NCI-H1694 treated with DMSO at 0.1 percent for 48 hours (cell line): Measurements from ENCODE around the gene RAD54L.
"Not testable (repeated sequence)": the region's sequence is repeated elsewhere in the genome, so short reads cannot be mapped to it uniquely, and the experiment has no call there.

Experiments
- DNase-seq: peaks from one replicate; lab custom pipeline; 2025; lab: John Stamatoyannopoulos, UW

Gene RAD54L

DNA sequence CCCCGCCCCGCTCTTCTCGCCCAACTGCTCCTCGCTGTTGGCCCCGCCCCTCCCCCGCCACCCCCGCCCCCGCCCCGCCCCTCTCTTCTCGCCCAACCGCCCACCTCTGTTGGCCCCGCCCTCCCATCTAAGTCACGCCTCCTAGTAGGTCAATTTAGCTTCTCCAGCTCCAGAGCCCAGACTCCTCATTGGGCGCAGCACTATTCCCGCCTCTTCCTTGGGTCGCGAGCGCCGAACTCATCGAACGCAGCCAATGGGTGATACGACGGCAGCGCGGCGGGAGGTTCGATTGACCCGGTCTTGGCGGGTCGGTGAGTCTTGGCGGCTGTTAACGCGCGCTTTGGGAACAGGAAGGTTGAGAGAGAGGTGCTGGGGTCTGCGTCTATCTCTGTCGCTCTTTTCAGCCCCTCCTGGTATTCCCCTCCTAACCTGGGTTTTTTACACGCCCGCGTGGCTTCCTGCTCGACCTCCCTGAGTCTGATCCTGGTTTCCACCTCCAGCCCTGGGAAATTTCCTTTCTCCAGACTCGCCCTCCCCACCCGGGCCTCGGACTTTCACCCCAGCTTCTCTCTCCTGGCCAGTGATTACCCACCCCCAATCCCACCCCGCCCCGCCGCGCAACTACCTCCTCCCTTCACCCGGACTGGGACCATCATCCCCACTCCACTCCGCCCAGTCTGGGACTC, at the start of gene RAD54L:
RAD54L (plus strand) TSS at position 328 of the 686 bp plus-strand sequence. CDS start 643 bp downstream, outside the sequence.
- peak; percentile 98 for DNase-seq

DNA sequence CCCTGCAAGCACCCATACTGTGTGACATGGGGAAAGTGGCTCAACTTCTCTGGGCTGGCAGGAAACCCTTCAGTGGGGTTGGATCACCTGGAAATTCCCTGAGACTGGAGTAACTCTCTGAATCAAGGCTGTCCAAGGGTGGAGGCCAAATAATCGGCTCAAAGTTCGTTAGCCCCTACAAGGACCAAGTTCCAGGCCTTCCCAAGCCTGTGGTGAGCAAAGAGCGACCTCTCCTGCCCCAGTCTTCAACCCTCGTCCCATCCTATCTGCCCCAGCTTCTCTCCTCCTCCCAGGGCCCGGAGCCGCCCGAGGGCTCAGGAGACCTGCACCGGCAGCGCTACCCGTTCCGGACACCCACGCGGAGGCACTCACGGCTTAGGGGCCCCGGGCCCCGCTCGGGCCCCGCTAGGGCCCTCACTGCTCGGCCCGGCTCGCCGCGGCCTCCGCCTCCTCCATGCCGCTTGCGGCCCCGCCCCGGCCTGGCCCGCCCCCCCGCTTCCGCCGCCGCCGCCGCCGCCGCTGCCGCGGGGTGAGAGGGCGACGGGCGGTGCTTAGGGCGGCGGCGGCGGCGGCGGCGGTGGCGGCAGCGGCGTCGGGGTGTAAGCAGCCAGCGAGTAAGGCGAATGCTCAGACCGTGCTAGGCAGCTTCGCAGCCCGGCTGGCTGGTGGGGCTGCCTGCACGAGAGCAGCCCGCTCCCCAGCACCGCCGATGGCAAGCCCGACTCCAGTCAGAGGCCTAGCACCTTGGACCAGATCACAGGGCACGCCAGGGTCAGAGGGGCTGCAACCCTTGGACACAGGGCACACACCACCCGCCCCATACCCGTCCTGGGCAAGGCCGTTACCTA, 49.4 kb upstream of the RAD54L start, which contains the start of gene POMGNT1:
POMGNT1 (minus strand) TSS at position 471 of the 848 bp plus-strand sequence. CDS start 613 bp downstream, outside the sequence.
- peak; percentile 31 for DNase-seq

DNA sequence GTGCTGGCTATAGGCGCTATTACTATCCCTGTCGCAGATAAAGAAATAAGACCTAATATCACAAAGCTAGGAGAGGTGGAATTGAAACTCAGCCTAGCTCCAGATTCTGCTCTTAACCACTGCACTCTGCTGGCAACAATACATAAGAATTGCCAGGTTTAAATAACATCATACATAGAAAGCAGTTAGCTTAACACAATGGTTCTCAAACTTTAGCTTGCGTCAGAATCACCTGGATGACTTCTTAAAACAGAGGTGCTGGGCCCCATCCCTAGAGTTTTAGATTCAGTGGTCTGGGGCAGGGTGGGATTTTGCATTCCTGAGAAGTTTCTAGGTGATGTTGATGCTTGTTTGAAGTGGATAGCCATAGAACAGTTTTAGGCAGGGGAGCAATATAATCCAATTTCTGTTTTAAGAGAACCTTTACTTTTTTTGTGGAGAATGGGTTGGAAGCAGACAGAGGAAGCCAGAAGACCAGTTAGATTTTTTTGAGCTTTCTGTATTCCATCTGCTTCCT, 48.3 kb upstream of the RAD54L start:
- no peak for DNase-seq

DNA sequence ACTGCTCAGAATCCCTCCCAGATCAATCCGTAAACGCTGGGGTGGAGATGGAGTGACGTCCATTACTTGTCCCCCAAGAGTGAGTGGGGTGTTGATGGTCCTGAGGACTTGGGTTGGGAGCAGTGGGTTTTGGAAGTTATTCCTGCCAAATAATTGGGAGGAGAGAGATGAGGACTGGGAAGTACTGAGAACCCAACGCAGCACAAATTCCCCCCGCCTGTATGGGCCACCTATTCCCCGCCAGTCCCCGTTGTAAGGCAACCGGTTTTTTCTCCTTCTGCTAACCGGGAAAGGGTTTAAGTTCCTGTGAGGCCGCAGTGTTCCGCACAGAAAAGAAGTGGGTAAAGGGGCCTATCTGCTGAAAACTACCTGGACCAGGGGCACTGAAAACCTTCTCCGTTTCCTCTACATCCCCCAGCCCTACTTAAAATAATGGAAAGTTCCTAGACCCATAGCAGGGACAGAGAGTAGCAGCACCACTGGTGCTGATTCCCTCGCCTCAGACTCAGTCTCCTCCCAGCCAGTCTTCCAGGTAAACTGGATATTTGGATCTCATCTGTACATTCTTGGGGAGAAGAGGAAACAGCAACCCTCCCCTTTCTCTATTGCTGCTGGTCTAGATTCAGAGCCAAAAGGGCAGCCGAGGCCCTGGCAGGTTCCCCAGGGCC, 43.7 kb upstream of the RAD54L start:
- DNase-seq = no peak

DNA sequence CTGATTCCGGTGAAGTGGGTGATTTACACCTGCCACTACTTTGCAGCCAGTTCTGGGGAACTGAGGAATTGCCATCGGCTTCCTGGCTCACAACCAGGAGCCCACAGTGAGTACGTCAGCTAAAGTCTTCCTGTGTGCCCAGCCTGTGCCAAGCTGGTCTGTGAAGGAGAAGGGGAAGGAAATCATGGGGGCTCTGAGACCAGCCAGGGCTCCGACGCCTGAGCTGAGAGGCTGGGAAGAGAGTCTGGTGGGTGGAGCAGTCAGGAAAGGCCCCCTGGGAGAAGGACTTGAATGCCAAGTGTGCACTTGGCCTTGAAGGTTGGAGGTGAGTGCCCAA, 43.2 kb upstream of the RAD54L start:
- no peak for DNase-seq

DNA sequence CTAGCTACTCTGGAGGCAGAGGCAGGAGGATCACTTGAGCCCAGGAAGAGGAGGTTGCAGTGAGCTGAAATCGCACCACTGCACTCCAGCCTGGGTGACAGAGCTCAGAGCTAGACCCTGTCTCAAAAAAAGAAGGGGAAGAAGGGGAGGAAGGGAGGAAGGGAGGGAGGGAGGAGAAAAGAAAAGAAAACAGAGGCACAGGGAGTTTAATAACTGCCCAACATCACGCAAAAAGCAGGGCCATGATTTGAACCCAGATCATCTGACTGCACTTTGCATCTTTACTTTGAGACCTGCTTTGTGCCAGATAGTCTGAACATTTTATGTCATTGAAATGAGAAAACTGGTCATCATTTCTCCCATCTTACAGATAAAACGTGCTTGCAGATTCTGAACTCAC, 42.4 kb upstream of the RAD54L start:
- DNase-seq = no peak

DNA sequence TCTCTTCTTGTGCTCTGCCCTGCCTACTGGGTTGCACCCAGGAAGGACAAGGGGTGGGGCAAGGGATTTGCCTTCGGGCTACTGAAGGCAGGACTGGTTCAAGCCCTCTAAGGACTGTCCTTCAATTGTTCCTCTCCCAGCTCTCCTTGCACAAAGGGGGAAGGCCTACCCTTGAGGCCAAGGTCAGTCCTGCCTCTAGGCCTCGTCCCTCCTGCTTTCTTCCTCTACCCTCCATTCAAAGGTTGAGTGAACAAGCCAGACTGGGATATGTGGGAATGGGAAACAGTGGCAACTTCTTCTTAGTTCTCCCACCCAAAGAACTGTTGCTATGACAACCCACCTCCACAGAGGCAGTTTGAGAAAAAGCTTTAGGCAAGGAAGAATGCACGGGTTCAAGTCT, 41.8 kb upstream of the RAD54L start:
- no peak for DNase-seq

DNA sequence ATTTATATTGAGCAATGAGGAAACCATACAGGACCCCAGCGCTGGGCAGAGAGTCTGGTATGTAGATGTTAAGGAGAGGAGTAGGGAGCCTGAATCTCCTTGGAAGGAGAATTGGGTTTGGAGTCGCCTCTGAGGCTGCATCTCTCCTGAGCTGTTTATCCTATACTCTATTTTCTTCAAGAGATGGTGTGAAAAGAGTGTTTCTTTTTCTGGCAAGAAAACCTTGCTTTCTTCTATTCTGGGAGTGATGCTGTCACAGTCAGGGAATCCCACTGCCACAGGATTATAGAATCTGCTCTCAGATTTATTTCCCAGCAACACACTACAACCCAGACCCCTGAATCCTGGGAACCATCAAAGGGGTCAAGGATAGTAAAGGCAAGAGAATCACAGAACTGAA, 41.2 kb upstream of the RAD54L start:
- no peak for DNase-seq

DNA sequence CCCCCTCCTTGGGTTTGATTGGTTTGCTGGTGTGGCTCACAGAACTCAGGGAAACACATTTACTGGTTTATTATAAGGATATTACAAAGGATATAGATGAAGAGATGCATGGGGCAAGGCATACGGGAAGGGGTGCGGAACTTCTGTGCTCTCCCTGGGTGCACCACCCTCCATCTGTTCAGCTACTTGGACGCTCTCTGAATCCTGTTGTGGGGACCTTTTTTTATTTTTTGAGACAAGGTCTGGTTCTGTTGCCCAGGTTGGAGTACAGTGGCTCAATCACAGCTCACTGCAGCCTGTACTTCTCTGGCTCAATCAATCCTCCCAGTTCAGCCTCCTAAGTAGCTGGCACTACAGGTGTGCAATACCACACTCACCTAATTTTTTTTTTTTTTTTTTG, 37.0 kb upstream of the RAD54L start:
- DNase-seq = no peak

DNA sequence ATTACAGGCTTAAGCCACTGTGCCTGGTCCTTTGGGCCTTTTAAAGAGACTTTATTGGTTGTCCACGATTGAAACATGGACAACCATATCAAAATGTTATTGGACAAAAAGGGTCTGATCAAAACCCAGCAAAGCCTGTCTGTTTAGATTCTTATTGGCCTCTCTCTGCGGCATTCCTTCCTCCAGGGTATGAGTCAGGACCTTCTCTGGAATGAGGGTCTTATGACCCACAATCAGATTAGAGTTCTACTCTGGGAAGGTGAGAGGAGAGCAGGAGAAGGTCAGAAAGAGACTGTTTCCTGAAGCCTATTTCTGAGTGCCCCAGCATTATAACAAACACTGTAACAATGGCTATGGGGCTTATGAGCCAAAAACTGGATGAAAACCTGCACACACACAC, 36.5 kb upstream of the RAD54L start:
- DNase-seq = no peak

DNA sequence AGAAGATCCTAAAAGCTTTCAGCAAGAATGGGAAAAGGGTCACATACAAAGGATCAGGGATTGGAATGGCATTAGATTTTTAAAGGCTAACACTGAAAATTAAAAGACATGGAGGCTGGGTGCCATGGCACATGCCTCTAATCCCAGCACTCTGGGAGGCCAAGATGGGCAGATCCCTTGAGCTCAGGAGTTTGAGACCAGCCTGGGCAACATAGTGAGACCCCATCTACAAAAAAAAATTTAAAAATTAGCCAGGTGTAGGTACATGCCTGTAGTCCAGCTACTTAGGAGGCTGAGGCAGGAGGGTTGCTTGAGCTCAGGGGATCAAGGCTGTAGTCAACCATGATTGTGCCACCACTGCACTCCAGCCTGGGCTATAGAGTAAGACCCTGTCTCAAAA, 32.1 kb upstream of the RAD54L start:
- DNase-seq = no peak

DNA sequence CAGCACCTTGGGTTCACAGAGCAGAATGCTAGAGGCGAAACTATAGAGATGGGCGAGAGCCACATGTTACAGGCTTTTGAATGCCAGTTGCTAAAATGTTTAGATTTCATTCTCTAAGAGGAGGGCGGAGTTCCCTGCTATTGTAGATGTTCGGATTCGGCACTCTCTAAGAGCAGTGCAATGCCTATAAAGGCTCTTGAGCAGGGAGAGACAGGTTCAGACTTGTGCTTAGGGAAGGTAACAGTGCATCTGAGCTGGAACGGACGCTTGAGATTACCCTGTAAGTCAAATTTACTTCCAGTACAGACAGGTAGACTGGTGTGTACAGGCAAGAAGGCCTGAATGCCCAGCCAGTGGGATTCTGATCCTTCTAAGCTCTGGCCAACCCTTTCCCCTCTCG, 29.1 kb upstream of the RAD54L start:
- DNase-seq = no peak

DNA sequence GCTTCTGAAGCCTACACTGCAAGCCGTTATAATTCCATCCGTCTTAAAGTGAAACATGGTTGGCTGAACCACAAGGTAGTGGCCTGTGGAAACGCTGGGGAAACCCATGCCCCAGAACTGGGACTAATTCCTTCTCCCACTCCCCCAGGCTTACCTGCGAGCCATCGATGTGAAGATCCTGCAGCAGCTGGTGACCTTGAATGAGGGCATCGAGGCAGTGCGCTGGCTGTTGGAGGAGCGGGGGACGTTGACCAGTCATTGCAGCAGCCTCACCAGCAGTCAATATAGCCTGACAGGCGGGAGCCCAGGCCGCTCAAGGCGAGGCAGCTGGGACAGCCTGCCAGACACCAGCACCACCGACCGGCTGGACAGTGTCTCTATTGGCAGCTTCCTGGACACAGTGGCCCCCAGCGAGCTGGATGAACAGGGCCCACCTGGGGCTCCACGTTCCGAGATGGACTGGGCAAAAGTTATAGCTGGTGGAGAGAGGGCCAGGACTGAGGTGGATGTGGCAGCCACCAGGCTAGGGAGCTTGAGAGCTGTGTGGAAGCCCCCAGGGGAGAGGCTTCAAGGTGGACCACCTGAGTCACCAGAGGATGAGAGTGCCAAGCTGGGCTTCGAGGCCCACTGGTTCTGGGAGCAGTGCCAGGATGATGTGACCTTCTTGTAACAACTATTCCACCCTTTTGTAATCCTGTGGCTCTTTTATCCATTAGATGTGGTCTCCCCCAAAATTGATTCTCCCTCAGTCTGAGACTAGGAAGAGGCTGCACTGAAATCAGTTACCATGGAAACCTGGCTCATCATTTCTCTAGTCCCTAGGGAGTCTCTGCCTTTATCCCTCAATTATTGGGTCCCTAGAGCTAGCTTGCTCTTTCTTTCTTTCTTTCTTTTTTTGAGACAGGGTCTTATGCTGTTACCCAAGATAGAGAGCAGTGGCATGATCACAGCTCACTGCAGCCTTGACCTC, 27.7 kb upstream of the RAD54L start:
- no peak for DNase-seq

DNA sequence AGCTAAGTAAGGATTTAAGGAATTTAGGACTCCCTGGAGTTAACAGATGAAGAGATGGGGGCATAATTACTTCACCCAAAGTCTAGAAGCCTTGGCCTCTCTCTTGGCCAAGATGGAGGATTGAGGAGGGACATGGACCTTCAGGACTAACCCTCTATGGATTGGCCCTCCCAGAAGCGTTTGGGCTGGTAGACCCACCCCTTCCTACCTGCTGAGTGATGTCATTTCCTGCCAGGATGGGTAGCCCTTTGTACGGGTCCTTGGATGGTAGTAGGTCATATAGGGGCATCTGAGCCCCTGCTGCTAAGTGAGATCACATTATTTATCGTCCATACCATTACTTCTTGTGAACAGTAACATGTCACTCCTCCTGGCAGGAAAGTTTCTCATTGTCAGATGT, 26.8 kb upstream of the RAD54L start:
- DNase-seq = no peak

DNA sequence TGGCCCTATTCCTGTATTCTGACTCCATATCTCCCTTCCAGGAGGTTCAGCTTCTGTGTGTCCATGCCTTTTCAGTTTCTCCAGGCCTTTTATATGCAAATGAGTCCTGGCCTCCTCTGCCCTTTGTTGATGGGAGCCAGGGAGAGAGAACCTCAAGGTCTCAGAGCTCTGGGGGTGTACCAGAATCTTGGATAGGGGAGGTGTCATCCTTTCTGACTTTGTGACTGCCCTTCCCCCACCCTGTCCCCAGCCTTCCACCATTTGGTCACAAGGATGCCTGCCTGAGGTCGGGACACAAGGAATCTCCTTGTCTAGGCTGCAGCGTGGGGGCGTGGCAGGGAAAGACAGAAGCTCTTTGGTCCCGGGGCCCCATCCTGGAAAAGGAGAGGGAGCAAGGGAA, 25.8 kb upstream of the RAD54L start:
- no peak for DNase-seq

DNA sequence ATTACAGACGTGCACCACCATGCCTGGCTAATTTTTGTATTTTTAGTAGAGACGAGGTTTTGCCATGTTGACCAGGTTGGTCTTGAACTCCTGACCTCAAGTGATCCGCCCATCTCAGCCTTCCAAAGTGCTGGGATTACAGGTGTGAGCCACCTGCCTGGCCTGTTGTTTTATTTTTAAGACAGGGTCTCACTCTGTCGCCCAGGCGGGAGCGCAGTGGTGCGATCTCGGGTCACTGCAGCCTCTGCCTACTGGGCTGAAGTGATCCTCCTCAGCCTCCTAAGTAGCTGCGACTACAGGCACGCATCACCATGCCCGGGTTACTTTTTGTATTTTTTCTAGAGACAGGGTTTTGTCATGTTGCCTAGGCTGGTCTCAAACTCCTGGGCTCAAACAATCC, 24.5 kb upstream of the RAD54L start:
- DNase-seq = not testable (repeated sequence)

DNA sequence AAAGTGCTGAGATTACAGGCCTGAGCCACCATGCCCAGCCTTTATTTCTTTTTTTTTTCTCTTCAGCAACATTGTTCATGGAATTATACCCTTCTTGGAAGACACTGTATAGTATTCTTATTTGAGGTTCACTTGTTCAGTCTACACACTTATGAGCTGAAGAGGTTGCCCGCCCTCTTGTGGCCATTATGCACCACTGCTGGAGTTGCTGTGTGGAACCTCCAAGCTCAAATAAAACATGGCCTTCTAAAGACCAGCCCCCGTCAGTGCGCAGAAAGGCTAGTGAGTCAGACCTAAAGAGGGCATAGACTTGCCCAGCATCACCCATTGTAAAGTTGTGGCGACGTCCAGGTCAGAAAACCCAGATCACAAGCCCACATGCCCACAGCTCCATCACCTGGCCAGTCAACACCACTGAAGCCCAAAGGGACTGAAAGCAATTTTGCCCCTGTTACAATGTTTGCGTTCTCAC, 24.1 kb upstream of the RAD54L start:
- DNase-seq = peak; percentile 85

DNA sequence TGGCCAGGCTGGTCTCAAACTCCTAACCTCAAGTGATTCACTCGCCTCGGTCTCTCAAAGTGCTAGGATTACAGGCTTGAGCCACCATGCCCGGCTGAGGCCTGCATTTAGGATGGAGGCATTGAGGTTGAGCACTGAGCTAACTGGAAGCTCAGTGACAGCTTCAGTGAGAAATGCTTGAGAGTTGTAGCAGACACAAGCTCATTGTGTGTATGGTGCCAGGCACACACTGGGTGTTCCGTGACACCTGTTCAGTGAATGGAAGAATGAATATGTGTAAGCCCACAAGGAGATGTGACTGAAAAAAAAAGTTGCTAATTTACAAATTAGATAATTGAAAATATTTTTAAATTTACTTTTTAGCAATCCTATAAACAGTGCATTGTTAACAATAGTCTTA, 22.6 kb upstream of the RAD54L start:
- DNase-seq = no peak

DNA sequence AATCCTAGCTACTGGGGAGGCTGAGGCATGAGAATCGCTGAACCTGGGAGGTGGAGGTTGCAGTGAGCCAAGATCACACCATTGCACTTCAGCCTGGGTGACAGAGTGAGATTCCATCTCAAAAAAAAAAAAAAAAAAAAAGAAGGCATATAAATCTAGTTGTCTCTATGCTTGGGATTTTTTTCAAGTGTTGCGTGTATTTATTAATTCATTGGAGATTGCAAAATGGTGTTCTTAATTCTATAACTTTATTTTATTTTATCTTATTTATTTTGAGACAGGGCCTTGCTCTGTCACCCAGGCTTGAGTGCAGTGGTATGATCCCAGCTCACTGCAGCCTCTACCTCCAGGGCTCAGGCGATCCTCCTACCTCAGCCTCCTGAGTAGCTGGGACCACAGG, 16.3 kb upstream of the RAD54L start:
- DNase-seq = not testable (repeated sequence)

DNA sequence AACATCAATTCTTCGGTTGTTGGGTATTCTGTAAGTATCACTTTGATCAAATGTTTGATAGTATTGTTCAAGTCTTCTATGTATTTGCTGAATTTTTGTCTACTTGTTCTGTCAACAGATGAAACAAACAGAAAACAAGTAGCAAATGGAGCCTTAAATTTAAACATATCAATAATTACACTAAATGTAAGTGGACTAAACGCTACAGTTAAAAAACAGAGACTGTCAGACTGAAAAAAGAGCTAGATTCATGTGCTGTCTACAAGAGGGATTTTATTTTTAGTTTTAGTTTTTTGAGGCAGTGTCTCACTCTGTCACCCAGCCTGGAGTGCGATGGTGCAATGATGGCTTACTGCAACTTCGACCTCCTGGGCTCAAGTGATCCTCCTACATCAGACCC, 10.7 kb upstream of the RAD54L start:
- DNase-seq = no peak

DNA sequence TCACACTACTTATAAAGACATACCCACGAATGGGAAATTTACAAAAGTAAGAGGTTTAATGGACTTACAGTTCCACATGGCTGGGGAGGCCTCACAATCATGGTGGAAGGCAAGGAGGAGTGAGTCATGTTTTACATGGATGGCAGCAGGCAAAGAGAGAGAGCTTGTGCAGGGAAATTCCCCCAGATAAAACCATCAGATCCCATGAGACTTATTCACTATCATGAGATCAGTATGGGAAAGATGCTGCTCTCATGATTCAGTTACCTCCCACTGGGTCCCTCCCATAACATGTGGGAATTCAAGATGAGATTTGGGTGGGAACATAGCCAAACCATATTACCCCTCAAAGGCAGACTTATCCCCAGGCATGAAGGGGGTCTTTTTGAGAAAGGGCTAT, 8.7 kb upstream of the RAD54L start:
- not testable (repeated sequence) for DNase-seq
